Liver (tissue), 9 donors: ENCODE measurements around the gene NTM. TPM values are rescaled to one million over a fixed set of nuclear protein-coding genes. Genes with fewer than 3 reads are reported as not detected.

Experiments
- DNase-seq: peaks from one replicate; pipeline ENCODE4 v3.0.0-alpha.2; 2017; ENCODE audit warnings: low spot score
- H3K27ac ChIP-seq, 2 donors: one replicate each; pipeline ENCODE4 v1.7.0; 2013; ENCODE audit warnings: inconsistent platforms in 2 of 2, low read length in 2 of 2, control low read depth in 1 of 2, low read depth in 1 of 2, mild to moderate bottlenecking in 1 of 2
- H3K27me3 ChIP-seq, 4 donors: one replicate each; pipeline versions ENCODE4 v1.6.1 to v1.7.0; 2013; ENCODE audit warnings: low read length in 3 of 4, inconsistent platforms in 1 of 4, mild to moderate bottlenecking in 1 of 4, moderate library complexity in 1 of 4; ENCODE audit not compliant: control insufficient read depth in 4 of 4, insufficient read depth in 4 of 4
- H3K36me3 ChIP-seq, 4 donors: one replicate each; pipeline versions ENCODE4 v1.6.1 to v1.7.0; 2013; ENCODE audit warnings: low read length in 3 of 4, mild to moderate bottlenecking in 3 of 4, low read depth in 1 of 4, moderate library complexity in 1 of 4; ENCODE audit not compliant: control insufficient read depth in 4 of 4, insufficient read depth in 3 of 4
- H3K4me1 ChIP-seq, 4 donors: one replicate each; pipeline versions ENCODE4 v1.6.1 to v1.7.0; 2013; ENCODE audit warnings: low read length in 3 of 4, mild to moderate bottlenecking in 3 of 4, moderate library complexity in 1 of 4; ENCODE audit not compliant: control insufficient read depth in 4 of 4, insufficient read depth in 4 of 4
- H3K4me3 ChIP-seq, 3 donors: one replicate each; pipeline versions ENCODE4 v1.6.1 to v1.7.0; 2013; ENCODE audit warnings: low read length in 3 of 3, control low read depth in 1 of 3, low read depth in 1 of 3, mild to moderate bottlenecking in 1 of 3
- H3K9ac ChIP-seq, 2 donors: one replicate each; pipeline ENCODE4 v1.7.0; 2013; ENCODE audit warnings: low read length in 2 of 2, mild to moderate bottlenecking in 2 of 2, moderate library complexity in 2 of 2, control low read depth in 1 of 2, low read depth in 1 of 2
- H3K9me3 ChIP-seq, 4 donors: one replicate each; pipeline versions ENCODE4 v1.6.1 to v1.7.0; 2013; ENCODE audit warnings: low read length in 3 of 4; ENCODE audit not compliant: control insufficient read depth in 4 of 4
- EGR1 ChIP-seq, 2 donors: IDR thresholded peaks; 2 replicates each; pipeline ENCODE4 v1.6.1; 2016 to 2018; ENCODE audit warnings: antibody characterized with exemption in 2 of 2, low read depth in 2 of 2
- FOXA1 ChIP-seq: IDR thresholded peaks from 2 replicates; pipeline ENCODE4 v1.6.1; 2016; ENCODE audit warnings: antibody characterized with exemption
- FOXA2 ChIP-seq: IDR thresholded peaks from 2 replicates; pipeline ENCODE4 v1.6.1; 2016; ENCODE audit warnings: antibody characterized with exemption
- GABPA ChIP-seq, 2 donors: IDR thresholded peaks in 1 of 2; conservative IDR thresholded peaks in 1 of 2; 2 replicates each; pipeline ENCODE4 v1.6.1; 2016; ENCODE audit warnings: antibody characterized with exemption in 2 of 2, mild to moderate bottlenecking in 1 of 2, moderate library complexity in 1 of 2
- HNF4A ChIP-seq, 2 donors: conservative IDR thresholded peaks; 2 replicates each; pipeline ENCODE4 v1.6.1; 2016; ENCODE audit warnings: antibody characterized with exemption in 2 of 2, mild to moderate bottlenecking in 2 of 2
- HNF4G ChIP-seq: IDR thresholded peaks from 2 replicates; pipeline ENCODE4 v1.6.1; 2016; ENCODE audit warnings: antibody characterized with exemption
- JUND ChIP-seq, 2 donors: IDR thresholded peaks; 2 replicates each; pipeline ENCODE4 v1.6.1; 2016; ENCODE audit warnings: antibody characterized with exemption in 2 of 2
- RAD21 ChIP-seq, 2 donors: IDR thresholded peaks; 2 replicates each; pipeline ENCODE4 v1.6.1; 2016; ENCODE audit warnings: antibody characterized with exemption in 2 of 2, mild to moderate bottlenecking in 2 of 2
- RXRA ChIP-seq, 2 donors: IDR thresholded peaks; 2 replicates each; pipeline ENCODE4 v1.6.1; 2017 to 2018; ENCODE audit warnings: antibody characterized with exemption in 2 of 2, mild to moderate bottlenecking in 1 of 2
- TAF1 ChIP-seq: conservative IDR thresholded peaks from 2 replicates; pipeline ENCODE4 v1.6.1; 2016; ENCODE audit warnings: antibody characterized with exemption, mild to moderate bottlenecking
- YY1 ChIP-seq: IDR thresholded peaks from 2 replicates; pipeline ENCODE4 v1.6.1; 2016; ENCODE audit warnings: antibody characterized with exemption, mild to moderate bottlenecking
- WGBS: extraction: QIAGEN DNeasy Blood & Tissue Kit; methylation state at CpG from one replicate; pipeline ENCODE4 v1.1.7; 2013; 5-methylcytosine and 5-hydroxymethylcytosine counted together
- polyA plus RNA-seq, 2 donors: library from polyadenylated mRNA; stranded (reverse) in 1 of 2; unstranded in 1 of 2; fragments of 200-250 nt in 1 of 2; fragments of >200 nt in 1 of 2; fragmentation: Nextera tagmentation in 1 of 2; extraction: Ambion mirVana in 1 of 2; gene quantifications; one replicate each; pipeline versions ENCODE4 v1.2.1 to v1.2.3, GENCODE V29; 2013 to 2015
- total RNA-seq, 2 donors: library from RNA; depleted of rRNA; stranded (reverse); fragments of >200 nt; gene quantifications; one replicate each; pipeline ENCODE4 v1.2.3, GENCODE V29; 2014
- TF ChIP-seq, protein P1 (sequence below): IDR thresholded peaks from 2 replicates; pipeline ENCODE4 v1.6.1; 2016; ENCODE audit warnings: antibody characterized with exemption
- TF ChIP-seq, protein P2 (sequence below): IDR thresholded peaks from 2 replicates; pipeline ENCODE4 v1.6.1; 2016; ENCODE audit warnings: antibody characterized with exemption
- TF ChIP-seq, protein P3 (sequence below): IDR thresholded peaks from 2 replicates; pipeline ENCODE4 v1.6.1; 2016; ENCODE audit warnings: antibody characterized with exemption, mild to moderate bottlenecking
- TF ChIP-seq, protein P4 (sequence below): IDR thresholded peaks from 2 replicates; pipeline ENCODE4 v1.6.1; 2016; ENCODE audit warnings: antibody characterized with exemption
- donor health status: healthy.
- donor health status: healthy.
- donor health status: healthy.
- donor health status: healthy.
- donor health status: healthy.

Gene NTM
- total and polyA plus RNA-seq, 4 donors: 0.08 to 1.1 (median 0.08) TPM; not detected in 1

DNA sequence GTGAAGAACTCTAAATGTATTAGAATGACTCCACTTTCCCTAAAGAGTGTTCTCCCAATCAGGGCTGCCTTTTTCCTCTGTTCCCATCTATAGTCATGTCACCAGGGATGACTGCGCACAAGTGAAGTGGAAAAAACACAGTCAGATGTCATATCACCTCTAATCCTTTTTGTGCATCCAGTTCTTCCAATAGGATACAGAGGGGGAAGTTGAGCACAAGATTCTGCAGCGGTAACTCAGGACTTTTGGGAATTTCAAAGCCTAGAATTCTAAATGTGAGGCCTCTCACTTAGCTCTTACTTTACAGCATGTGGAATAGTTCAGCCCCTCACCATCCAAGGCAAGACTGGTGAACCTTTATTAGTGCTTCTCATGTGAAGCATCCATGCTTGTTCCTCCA lies 602.6 kb downstream of the NTM start:
- no peak for DNase-seq
- Histone ChIP-seq H3K9me3 (no peaks in the 10 kb centered on the region), H3K9ac (no peak overlapping the region), H3K27me3 (peaks cover 0 to 7% (median 0%) of the 10 kb centered on the region in 4 donors), H3K36me3 (no peaks in the 10 kb centered on the region), H3K4me1 (no peaks in the 10 kb centered on the region), H3K27ac (no peak overlapping the region), H3K4me3 (no peak overlapping the region)
- TF ChIP-seq GABPA (IDR thresholded peaks at IDR 0.05 in 1 of 2, conservative IDR thresholded peaks at IDR 0.05 in 1 of 2): no peak
- no peak for TF ChIP-seq TAF1
- no peak for TF ChIP-seq EGR1 (IDR thresholded peaks at IDR 0.05; ENCODE audit: low read depth in 2 of 2)
- TF ChIP-seq HNF4G: no peak
- TF ChIP-seq, protein P1, sequence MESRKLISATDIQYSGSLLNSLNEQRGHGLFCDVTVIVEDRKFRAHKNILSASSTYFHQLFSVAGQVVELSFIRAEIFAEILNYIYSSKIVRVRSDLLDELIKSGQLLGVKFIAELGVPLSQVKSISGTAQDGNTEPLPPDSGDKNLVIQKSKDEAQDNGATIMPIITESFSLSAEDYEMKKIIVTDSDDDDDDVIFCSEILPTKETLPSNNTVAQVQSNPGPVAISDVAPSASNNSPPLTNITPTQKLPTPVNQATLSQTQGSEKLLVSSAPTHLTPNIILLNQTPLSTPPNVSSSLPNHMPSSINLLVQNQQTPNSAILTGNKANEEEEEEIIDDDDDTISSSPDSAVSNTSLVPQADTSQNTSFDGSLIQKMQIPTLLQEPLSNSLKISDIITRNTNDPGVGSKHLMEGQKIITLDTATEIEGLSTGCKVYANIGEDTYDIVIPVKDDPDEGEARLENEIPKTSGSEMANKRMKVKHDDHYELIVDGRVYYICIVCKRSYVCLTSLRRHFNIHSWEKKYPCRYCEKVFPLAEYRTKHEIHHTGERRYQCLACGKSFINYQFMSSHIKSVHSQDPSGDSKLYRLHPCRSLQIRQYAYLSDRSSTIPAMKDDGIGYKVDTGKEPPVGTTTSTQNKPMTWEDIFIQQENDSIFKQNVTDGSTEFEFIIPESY: no peak
- no peak for TF ChIP-seq RXRA (IDR thresholded peaks at IDR 0.05)
- TF ChIP-seq, protein P2, sequence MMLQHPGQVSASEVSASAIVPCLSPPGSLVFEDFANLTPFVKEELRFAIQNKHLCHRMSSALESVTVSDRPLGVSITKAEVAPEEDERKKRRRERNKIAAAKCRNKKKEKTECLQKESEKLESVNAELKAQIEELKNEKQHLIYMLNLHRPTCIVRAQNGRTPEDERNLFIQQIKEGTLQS: no peak
- 95% methylated on average over 2 of the region's 2 CpGs for WGBS

DNA sequence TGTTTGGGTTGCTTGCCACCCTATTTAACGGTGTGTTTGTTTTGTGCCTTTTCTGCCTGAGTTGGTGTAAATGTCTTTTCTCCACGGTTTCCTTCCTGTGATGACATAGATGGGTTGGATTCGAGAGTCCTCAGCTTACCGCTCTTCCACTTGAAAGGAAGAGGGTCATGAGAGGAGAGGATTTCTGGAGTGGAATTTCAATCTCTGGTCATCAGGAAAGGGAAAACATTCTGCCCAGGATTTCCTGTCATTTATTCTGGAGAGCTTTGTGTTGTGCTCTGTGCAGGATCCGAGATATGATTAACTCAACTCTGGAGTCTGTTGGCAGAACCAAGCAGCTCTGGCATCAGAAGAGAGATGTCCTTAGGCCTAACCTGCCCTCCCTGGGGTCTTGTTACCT lies 605.2 kb downstream of the NTM start:
- WGBS: 66% methylated on average over 5 of the region's 5 CpGs
- H3K9me3 ChIP-seq: no peaks in the 10 kb centered on the region
- TF ChIP-seq JUND (IDR thresholded peaks at IDR 0.05): no peak
- TF ChIP-seq, protein P3, sequence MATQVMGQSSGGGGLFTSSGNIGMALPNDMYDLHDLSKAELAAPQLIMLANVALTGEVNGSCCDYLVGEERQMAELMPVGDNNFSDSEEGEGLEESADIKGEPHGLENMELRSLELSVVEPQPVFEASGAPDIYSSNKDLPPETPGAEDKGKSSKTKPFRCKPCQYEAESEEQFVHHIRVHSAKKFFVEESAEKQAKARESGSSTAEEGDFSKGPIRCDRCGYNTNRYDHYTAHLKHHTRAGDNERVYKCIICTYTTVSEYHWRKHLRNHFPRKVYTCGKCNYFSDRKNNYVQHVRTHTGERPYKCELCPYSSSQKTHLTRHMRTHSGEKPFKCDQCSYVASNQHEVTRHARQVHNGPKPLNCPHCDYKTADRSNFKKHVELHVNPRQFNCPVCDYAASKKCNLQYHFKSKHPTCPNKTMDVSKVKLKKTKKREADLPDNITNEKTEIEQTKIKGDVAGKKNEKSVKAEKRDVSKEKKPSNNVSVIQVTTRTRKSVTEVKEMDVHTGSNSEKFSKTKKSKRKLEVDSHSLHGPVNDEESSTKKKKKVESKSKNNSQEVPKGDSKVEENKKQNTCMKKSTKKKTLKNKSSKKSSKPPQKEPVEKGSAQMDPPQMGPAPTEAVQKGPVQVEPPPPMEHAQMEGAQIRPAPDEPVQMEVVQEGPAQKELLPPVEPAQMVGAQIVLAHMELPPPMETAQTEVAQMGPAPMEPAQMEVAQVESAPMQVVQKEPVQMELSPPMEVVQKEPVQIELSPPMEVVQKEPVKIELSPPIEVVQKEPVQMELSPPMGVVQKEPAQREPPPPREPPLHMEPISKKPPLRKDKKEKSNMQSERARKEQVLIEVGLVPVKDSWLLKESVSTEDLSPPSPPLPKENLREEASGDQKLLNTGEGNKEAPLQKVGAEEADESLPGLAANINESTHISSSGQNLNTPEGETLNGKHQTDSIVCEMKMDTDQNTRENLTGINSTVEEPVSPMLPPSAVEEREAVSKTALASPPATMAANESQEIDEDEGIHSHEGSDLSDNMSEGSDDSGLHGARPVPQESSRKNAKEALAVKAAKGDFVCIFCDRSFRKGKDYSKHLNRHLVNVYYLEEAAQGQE: no peak
- TF ChIP-seq RXRA (IDR thresholded peaks at IDR 0.05): no peak
- TF ChIP-seq, protein P4, sequence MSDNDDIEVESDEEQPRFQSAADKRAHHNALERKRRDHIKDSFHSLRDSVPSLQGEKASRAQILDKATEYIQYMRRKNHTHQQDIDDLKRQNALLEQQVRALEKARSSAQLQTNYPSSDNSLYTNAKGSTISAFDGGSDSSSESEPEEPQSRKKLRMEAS: no peak
- TF ChIP-seq, protein P1: no peak
- no peak for TF ChIP-seq YY1
- TF ChIP-seq FOXA2: no peak
- TF ChIP-seq GABPA (IDR thresholded peaks at IDR 0.05 in 1 of 2, conservative IDR thresholded peaks at IDR 0.05 in 1 of 2): no peak
- TF ChIP-seq HNF4A (conservative IDR thresholded peaks at IDR 0.05): no peak
- TF ChIP-seq TAF1: no peak
- TF ChIP-seq RAD21 (IDR thresholded peaks at IDR 0.05): no peak
- TF ChIP-seq FOXA1: no peak
- TF ChIP-seq EGR1 (IDR thresholded peaks at IDR 0.05; ENCODE audit: low read depth in 2 of 2): no peak
- no peak overlapping the region for H3K4me3 ChIP-seq
- H3K9ac ChIP-seq: no peak overlapping the region
- DNase-seq: no peak
- no peaks in the 10 kb centered on the region for H3K36me3 ChIP-seq
- H3K27me3 ChIP-seq: no peaks in the 10 kb centered on the region
- H3K27ac ChIP-seq: no peak overlapping the region
- no peaks in the 10 kb centered on the region for H3K4me1 ChIP-seq
